IMR-90 (cell line): ENCODE data around the gene UGT1A10. TPM values are rescaled to one million over a fixed set of nuclear protein-coding genes. Genes with fewer than 3 reads are reported as not detected.

Experiments
- ATAC-seq: fragments of 200-7000 bp; cut with Tn5 transposase; 2 replicates; pipeline ENCODE4 v1.9.1; 2020; ENCODE audit warnings: low read depth, mild to moderate bottlenecking, moderate library complexity
- BruUV-seq: library from RNA; stranded (reverse); fragments of 400-500 nt; replicated peaks from 2 replicates; lab custom pipeline; 2021; lab: Mats Ljungman, UMichigan
- CTCF ChIA-PET: fragments of 300-600 bp; formaldehyde crosslinking; extraction: SDS; loops from one replicate; lab custom pipeline; 2021; ENCODE audit warnings: antibody characterized with exemption; lab: Yijun Ruan, JAX
- POLR2A ChIA-PET: fragments of 300-600 bp; sonication (Branson Sonifier 250); formaldehyde crosslinking; loops from one replicate; lab custom pipeline; 2022; ENCODE audit warnings: antibody characterized with exemption; ENCODE audit not compliant: unreplicated experiment; lab: Charles Lee
- DNase-seq: peaks from one replicate; pipeline ENCODE4 v3.0.0; 2013
- H2AFZ ChIP-seq: replicated peaks from 2 replicates; pipeline ENCODE3; 2013; ENCODE audit warnings: low read length, mild to moderate bottlenecking; ENCODE audit not compliant: poor library complexity
- H2AK5ac ChIP-seq: 2 replicates; pipeline ENCODE4 v1.6.1; 2013; ENCODE audit warnings: low read depth, low read length, inconsistent platforms
- H2AK9ac ChIP-seq: replicated peaks from 2 replicates; pipeline ENCODE3; 2013; ENCODE audit warnings: mild to moderate bottlenecking, low read depth, low read length, moderate library complexity; ENCODE audit not compliant: poor library complexity
- H2BK120ac ChIP-seq: 2 replicates; pipeline ENCODE4 v1.6.1; 2013; ENCODE audit warnings: low read depth, low read length, inconsistent platforms
- H2BK15ac ChIP-seq: 3 replicates; pipeline ENCODE4 v1.6.1; 2013; ENCODE audit warnings: low read depth, low read length, inconsistent platforms
- H2BK20ac ChIP-seq: 2 replicates; pipeline ENCODE4 v1.6.1; 2013; ENCODE audit warnings: low read depth, mild to moderate bottlenecking, inconsistent platforms, low read length, moderate library complexity
- H2BK5ac ChIP-seq: 2 replicates; pipeline ENCODE4 v1.6.1; 2013; ENCODE audit warnings: mild to moderate bottlenecking, low read depth, low read length, inconsistent platforms; ENCODE audit not compliant: poor library complexity, severe bottlenecking
- H3K14ac ChIP-seq: replicated peaks from 2 replicates; pipeline ENCODE4 v1.6.1; 2013; ENCODE audit warnings: low read depth, low read length, inconsistent platforms
- H3K18ac ChIP-seq: 2 replicates; pipeline ENCODE4 v1.6.1; 2013; ENCODE audit warnings: low read depth, low read length, control low read depth
- H3K23ac ChIP-seq: 2 replicates; pipeline ENCODE4 v1.6.1; 2013; ENCODE audit warnings: low read depth, low read length, inconsistent platforms
- H3K27ac ChIP-seq: 2 replicates; pipeline ENCODE4 v1.5.1; 2013; ENCODE audit warnings: mild to moderate bottlenecking, control low read depth, low read length; ENCODE audit not compliant: insufficient read depth
- H3K27me3 ChIP-seq: 2 replicates; pipeline ENCODE4 v1.6.1; 2013; ENCODE audit warnings: low read length; ENCODE audit not compliant: control insufficient read depth, insufficient read depth
- H3K36me3 ChIP-seq: 2 replicates; pipeline ENCODE4 v1.6.1; 2013; ENCODE audit warnings: low read length, mixed read lengths; ENCODE audit not compliant: control insufficient read depth, insufficient read depth
- H3K4ac ChIP-seq: 2 replicates; pipeline ENCODE4 v1.6.1; 2013; ENCODE audit warnings: low read depth, low read length, inconsistent platforms
- H3K4me1 ChIP-seq: 2 replicates; pipeline ENCODE4 v1.6.1; 2013; ENCODE audit warnings: low read length, mixed read lengths; ENCODE audit not compliant: control insufficient read depth, insufficient read depth
- H3K4me2 ChIP-seq: 2 replicates; pipeline ENCODE4 v1.6.1; 2013; ENCODE audit warnings: low read depth, mild to moderate bottlenecking, control low read depth, low read length, moderate library complexity
- H3K4me3 ChIP-seq: 2 replicates; pipeline ENCODE4 v1.5.1; 2013; ENCODE audit warnings: low read depth, mild to moderate bottlenecking, control low read depth, low read length, moderate library complexity; ENCODE audit not compliant: insufficient read depth
- H3K56ac ChIP-seq: 2 replicates; pipeline ENCODE4 v1.6.1; 2013; ENCODE audit warnings: low read length, inconsistent platforms; ENCODE audit not compliant: insufficient read depth; ENCODE audit errors: extremely low read depth
- H3K79me1 ChIP-seq, 2 experiments: 2 replicates each; pipeline ENCODE4 v1.6.1; 2013; ENCODE audit warnings: low read length in 2 of 2, inconsistent platforms in 1 of 2, low read depth in 1 of 2
- H3K9ac ChIP-seq: 2 replicates; pipeline ENCODE4 v1.6.1; 2013; ENCODE audit warnings: low read depth, low read length, control low read depth
- H3K9me1 ChIP-seq: 2 replicates; pipeline ENCODE4 v1.6.1; 2013; ENCODE audit warnings: low read length, inconsistent platforms; ENCODE audit not compliant: insufficient read depth
- H3K9me3 ChIP-seq: 2 replicates; pipeline ENCODE4 v1.6.1; 2013; ENCODE audit warnings: low read length; ENCODE audit not compliant: control insufficient read depth, insufficient read depth
- H4K20me1 ChIP-seq: 2 replicates; pipeline ENCODE4 v1.6.1; 2013; ENCODE audit warnings: low read length, inconsistent platforms; ENCODE audit not compliant: insufficient read depth
- H4K5ac ChIP-seq: 2 replicates; pipeline ENCODE4 v1.6.1; 2013; ENCODE audit warnings: mild to moderate bottlenecking, low read depth, low read length, control low read depth
- H4K8ac ChIP-seq, 2 experiments: 2 replicates each; pipeline ENCODE4 v1.6.1; 2013; ENCODE audit warnings: low read depth in 2 of 2, low read length in 2 of 2, control low read depth in 1 of 2, inconsistent platforms in 1 of 2
- H4K91ac ChIP-seq: 2 replicates; pipeline ENCODE4 v1.6.1; 2013; ENCODE audit warnings: low read depth, low read length, inconsistent platforms; ENCODE audit not compliant: insufficient read depth
- CHD1 ChIP-seq: IDR thresholded peaks from 2 replicates; pipeline ENCODE4 v1.6.1; 2012; ENCODE audit warnings: low read depth, low read length, improper control_type of control experiment
- CTCF ChIP-seq: conservative IDR thresholded peaks from 2 replicates; pipeline ENCODE4 v1.5.1; 2012; ENCODE audit warnings: mild to moderate bottlenecking, low read depth, low read length, improper control_type of control experiment
- NFE2L2 ChIP-seq: fragments of 150-350 bp; IDR thresholded peaks from 2 replicates; pipeline ENCODE4 v1.6.1; 2016; ENCODE audit warnings: low read depth, mild to moderate bottlenecking, low read length
- USF2 ChIP-seq: fragments of 150-350 bp; IDR thresholded peaks from 2 replicates; pipeline ENCODE4 v1.6.1; 2017; ENCODE audit warnings: mild to moderate bottlenecking, antibody characterized with exemption, low read length, low read depth
- WGBS, 2 experiments: methylation state at CpG; one replicate each; pipeline versions ENCODE4 v1.1.5 to v1.1.7; 2013; ENCODE audit warnings: missing lambda C conversion rate in 2 of 2; ENCODE audit not compliant: insufficient read length in 1 of 2; ENCODE audit errors: extremely low coverage in 2 of 2; 5-methylcytosine and 5-hydroxymethylcytosine counted together
- dilution Hi-C: fragments of 300-500 bp; cut with HindIII; formaldehyde crosslinking; loops from one replicate; pipeline ENCODE4 v1.14.3; 2018; ENCODE audit warnings: low sequenced_read_pairs; ENCODE audit not compliant: unreplicated experiment
- in situ Hi-C: fragments of 300-500 bp; cut with MboI; formaldehyde crosslinking; loops from 3 replicates; pipeline ENCODE4 v1.14.3; 2019; ENCODE audit warnings: low sequenced_read_pairs, inconsistent platforms, mixed read lengths
- intact Hi-C: fragments of 100-400 bp; cut with micrococcal nuclease; formaldehyde crosslinking; loops from 2 replicates; pipeline ENCODE4 v1.10.0; 2022
- polyA plus RNA-seq, 3 experiments: library from polyadenylated mRNA; depleted of rRNA; stranded (reverse); fragments of >200 nt; gene quantifications; 2 replicates each; pipeline ENCODE4 v1.2.3, GENCODE V29; 2012; ENCODE audit warnings: low replicate concordance in 1 of 3
- total RNA-seq: library from RNA; depleted of rRNA; stranded (reverse); fragments of >200 nt; gene quantifications from 2 replicates; pipeline ENCODE4 v1.2.3, GENCODE V29; 2012

Gene UGT1A10
- total and polyA plus RNA-seq, 2 of the 4 experiments (the other 2 are of a cell fraction), result not detected

- DNase-seq, result no peak
- Histone ChIP-seq H2BK15ac (no peak overlapping the region), H3K4ac (no peak overlapping the region), H3K36me3 (no peaks in the 10 kb centered on the region), H4K8ac (no peak overlapping the region), H3K9me3 (no peaks in the 10 kb centered on the region), H3K9me1 (no peaks in the 10 kb centered on the region), H3K27me3 (peaks cover 10% of the 10 kb centered on the region), H3K14ac (no peak overlapping the region), H2AFZ (no peak overlapping the region), H3K27ac (no peak overlapping the region), H2BK5ac (no peak overlapping the region), H3K9ac (no peak overlapping the region), H3K23ac (no peak overlapping the region), H3K4me1 (no peaks in the 10 kb centered on the region), H3K4me3 (no peak overlapping the region), H3K56ac (no peak overlapping the region), H2AK9ac (no peak overlapping the region), H4K91ac (no peak overlapping the region), H2AK5ac (no peak overlapping the region), H4K20me1 (no peaks in the 10 kb centered on the region), H2BK20ac (no peak overlapping the region), H3K79me1 (no peaks in the 10 kb centered on the region), H2BK120ac (no peak overlapping the region), H4K5ac (no peak overlapping the region), H3K18ac (no peak overlapping the region), H3K4me2 (no peak overlapping the region)
- dilution Hi-C loops, result no loop called here
- ATAC-seq, result no peak
- ChIA-PET POLR2A (no interaction called here), CTCF (no interaction called here)
- TF ChIP-seq CHD1, result no peak
- TF ChIP-seq CTCF, result no peak
- TF ChIP-seq NFE2L2, result no peak
- no peak for TF ChIP-seq USF2
- BruUV-seq, result no TSS peak
- in situ Hi-C loops, result no loop called here
- WGBS, 2 experiments, result 83% methylated on average over 2 of the region's 6 CpGs; no CpG with 5 or more reads in 1 of the 2 experiments
- intact Hi-C loops, result no loop called here
These were observed 184.5 kb downstream of the UGT1A10 start for GRCh38 chr2:233820774-233821105.
